ENCODE measurements around the gene LSM11. TPM values are rescaled to one million over a fixed set of nuclear protein-coding genes. Genes with fewer than 3 reads are reported as not detected.
"Not testable (repeated sequence)": the region's sequence is repeated elsewhere in the genome, so short reads cannot be mapped to it uniquely, and the experiment has no call there.

LSM11 gene
- total RNA-seq (1 to 10 TPM; 5.1 to 5.2 TPM), polyA plus RNA-seq (under 1 TPM; 0.36 to 0.64 (median 0.42) TPM), total RNA-seq (6.2 to 36.6 (median 21.5) reads per million in 6 experiments)

- Mint-ChIP-seq H3K27ac (peak within 1 kb of the TSS; percentile 72 to 95 (median 88)), H3K9me3 (no peaks in the 10 kb centered on the region), H3K27me3 (no peaks in the 10 kb centered on the region), H3K4me3 (peak within 1 kb of the TSS; percentile 74 to 98 (median 94)), H3K4me1 (peaks cover 12 to 25% (median 20%) of the 10 kb centered on the region in 4 donors), H3K36me3 (peaks cover 0 to 16% (median 2%) of the 10 kb centered on the region in 3 donors)
- ATAC-seq (peak; percentile 89 to 94), DNase-seq (peak; percentile 78 to 97 (median 90))
- POLR2A ChIA-PET = interaction anchor here (0.6 to 2.4 kb wide), 7 partner anchors 10 to 855 kb away, joined by 3 to 15 read pairs (median 3); partner anchors contain the start of genes CLINT1, SOX30 and THG1L
Observed at GRCh38 chr5:157743163-157744050, at the start of gene LSM11. Gene LSM11 (plus strand): TSS chr5:157743712. CDS start chr5:157743751, 39 bp downstream.

GRCh38 chr5:157693816-157694215 is 49.7 kb upstream of the LSM11 start:
- ATAC-seq, POLR2A ChIA-PET, H3K4me1 Mint-ChIP-seq, H3K27ac Mint-ChIP-seq, DNase-seq, H3K4me3 Mint-ChIP-seq: not testable (repeated sequence)
- Mint-ChIP-seq H3K9me3 (peaks cover 0 to 23% (median 7%) of the 10 kb centered on the region in 9 donors), H3K27me3 (peaks cover 0 to 15% (median 6%) of the 10 kb centered on the region in 5 donors), H3K36me3 (peaks cover 0 to 11% (median 0%) of the 10 kb centered on the region in 3 donors)

GRCh38 chr5:157696154-157696553 is 47.4 kb upstream of the LSM11 start:
- H3K4me3 Mint-ChIP-seq, H3K27ac Mint-ChIP-seq, POLR2A ChIA-PET, H3K4me1 Mint-ChIP-seq, DNase-seq, ATAC-seq: not testable (repeated sequence)
- H3K36me3 Mint-ChIP-seq = peaks cover 0 to 11% (median 0%) of the 10 kb centered on the region in 3 donors
- H3K27me3 Mint-ChIP-seq = peaks cover 0 to 15% (median 6%) of the 10 kb centered on the region in 5 donors
- peaks cover 0 to 36% (median 8%) of the 10 kb centered on the region in 9 donors for H3K9me3 Mint-ChIP-seq

GRCh38 chr5:157698674-157699073 is 44.8 kb upstream of the LSM11 start:
- DNase-seq, H3K4me3 Mint-ChIP-seq, H3K27ac Mint-ChIP-seq, H3K4me1 Mint-ChIP-seq, POLR2A ChIA-PET, ATAC-seq, H3K36me3 Mint-ChIP-seq: not testable (repeated sequence)
- peaks cover 0 to 40% (median 8%) of the 10 kb centered on the region in 9 donors for H3K9me3 Mint-ChIP-seq
- peaks cover 0 to 11% (median 6%) of the 10 kb centered on the region in 5 donors for H3K27me3 Mint-ChIP-seq

GRCh38 chr5:157703736-157704135 is 39.8 kb upstream of the LSM11 start:
- H3K4me1 Mint-ChIP-seq = no peaks in the 10 kb centered on the region

GRCh38 chr5:157708866-157709265 is 34.6 kb upstream of the LSM11 start:
- peaks cover 5 to 19% (median 13%) of the 10 kb centered on the region in 5 donors for H3K27me3 Mint-ChIP-seq
- DNase-seq (no peak), ATAC-seq (no peak)
- POLR2A ChIA-PET = no interaction called here
- H3K4me3 Mint-ChIP-seq = no peak overlapping the region
- H3K27ac Mint-ChIP-seq = no peak overlapping the region
- H3K36me3 Mint-ChIP-seq = no peaks in the 10 kb centered on the region
- H3K9me3 Mint-ChIP-seq = no peaks in the 10 kb centered on the region
- no peaks in the 10 kb centered on the region for H3K4me1 Mint-ChIP-seq

More at GRCh38 chr5:157703736-157704135, 39.8 kb upstream of the LSM11 start:
- Mint-ChIP-seq H3K36me3 (peaks cover 0 to 1% (median 0%) of the 10 kb centered on the region in 3 donors), H3K27ac (no peak overlapping the region), H3K27me3 (peaks cover 6 to 17% (median 13%) of the 10 kb centered on the region in 5 donors), H3K9me3 (peaks cover 0 to 24% (median 3%) of the 10 kb centered on the region in 9 donors), H3K4me3 (no peak overlapping the region)
- POLR2A ChIA-PET = no interaction called here
- ATAC-seq (no peak), DNase-seq (no peak)

GRCh38 chr5:157709346-157709745 is 34.2 kb upstream of the LSM11 start:
- no peak overlapping the region for H3K27ac Mint-ChIP-seq
- no peak for ATAC-seq
- POLR2A ChIA-PET = no interaction called here
- no peaks in the 10 kb centered on the region for H3K9me3 Mint-ChIP-seq
- no peaks in the 10 kb centered on the region for H3K4me1 Mint-ChIP-seq
- no peak overlapping the region for H3K4me3 Mint-ChIP-seq
- DNase-seq = no peak
- no peaks in the 10 kb centered on the region for H3K36me3 Mint-ChIP-seq
- peaks cover 5 to 19% (median 13%) of the 10 kb centered on the region in 5 donors for H3K27me3 Mint-ChIP-seq

- H3K4me3 Mint-ChIP-seq = no peak overlapping the region
- H3K27me3 Mint-ChIP-seq = peaks cover 2 to 16% (median 7%) of the 10 kb centered on the region in 5 donors
- no peaks in the 10 kb centered on the region for H3K9me3 Mint-ChIP-seq
- DNase-seq (no peak), ATAC-seq (no peak)
- H3K36me3 Mint-ChIP-seq = no peaks in the 10 kb centered on the region
- H3K27ac Mint-ChIP-seq = no peak overlapping the region
- POLR2A ChIA-PET = no interaction called here
- H3K4me1 Mint-ChIP-seq = no peaks in the 10 kb centered on the region
Observed at GRCh38 chr5:157710431-157710830, 33.1 kb upstream of the LSM11 start.

GRCh38 chr5:157710882-157711281 is 32.6 kb upstream of the LSM11 start:
- Mint-ChIP-seq H3K9me3 (no peaks in the 10 kb centered on the region), H3K27me3 (peaks cover 2 to 14% (median 5%) of the 10 kb centered on the region in 5 donors), H3K4me1 (no peaks in the 10 kb centered on the region), H3K36me3 (no peaks in the 10 kb centered on the region), H3K27ac (no peak overlapping the region), H3K4me3 (no peak overlapping the region)
- ATAC-seq (no peak), DNase-seq (no peak)
- POLR2A ChIA-PET = no interaction called here

- peaks cover 0 to 2% (median 0%) of the 10 kb centered on the region in 5 donors for H3K27me3 Mint-ChIP-seq
Observed at GRCh38 chr5:157713830-157714595, 29.5 kb upstream of the LSM11 start.

GRCh38 chr5:157714596-157714864 is 29.0 kb upstream of the LSM11 start:
- POLR2A ChIA-PET = no interaction called here
- Mint-ChIP-seq H3K9me3 (no peaks in the 10 kb centered on the region), H3K4me3 (no peak overlapping the region), H3K27ac (no peak overlapping the region), H3K36me3 (no peaks in the 10 kb centered on the region), H3K4me1 (peaks cover 5 to 17% (median 14%) of the 10 kb centered on the region in 4 donors), H3K27me3 (peaks cover 0 to 2% (median 0%) of the 10 kb centered on the region in 5 donors)
- ATAC-seq = no peak
- DNase-seq = no peak

More at GRCh38 chr5:157713830-157714595, 29.5 kb upstream of the LSM11 start:
- no peak for ATAC-seq
- no peaks in the 10 kb centered on the region for H3K9me3 Mint-ChIP-seq
- H3K27ac Mint-ChIP-seq = no peak overlapping the region
- no peaks in the 10 kb centered on the region for H3K36me3 Mint-ChIP-seq
- no peak for DNase-seq
- H3K4me1 Mint-ChIP-seq = peaks cover 5 to 17% (median 14%) of the 10 kb centered on the region in 4 donors
- H3K4me3 Mint-ChIP-seq = no peak overlapping the region
- POLR2A ChIA-PET = no interaction called here

- ATAC-seq (peak; percentile 62 to 80), DNase-seq (peak in 4 of 10 donors; percentile 5 to 31 (median 26))
- H3K4me3 Mint-ChIP-seq = peak overlapping the region in 1 of 10 donors; percentile 66
Observed at GRCh38 chr5:157718519-157718918, 25.0 kb upstream of the LSM11 start.

More at GRCh38 chr5:157718519-157718918, 25.0 kb upstream of the LSM11 start:
- Mint-ChIP-seq H3K9me3 (peaks cover 0 to 9% (median 0%) of the 10 kb centered on the region in 9 donors), H3K27me3 (no peaks in the 10 kb centered on the region), H3K4me1 (peaks cover 5 to 17% (median 15%) of the 10 kb centered on the region in 4 donors), H3K27ac (peak overlapping the region in 6 of 10 donors; percentile 12 to 82 (median 18)), H3K36me3 (peaks cover 4 to 11% (median 4%) of the 10 kb centered on the region in 3 donors)
- POLR2A ChIA-PET = interaction anchor here (0.6 kb wide), 1 partner anchor 241 kb away, joined by 6 read pairs; no protein-coding TSS in a partner anchor

Measured in naive thymus-derived CD8-positive, alpha-beta T cell (primary cell).